Astrocyte (in vitro differentiated cells and primary cell): ENCODE results near the gene LCE1F.

Source experiments
- EZH2 ChIP-seq: IDR thresholded peaks from 2 replicates; pipeline ENCODE4 v1.6.1; 2012; ENCODE audit warnings: mild to moderate bottlenecking, low read length, inconsistent platforms; ENCODE audit not compliant: insufficient read depth
- TF ChIP-seq, protein P1 (sequence below): IDR thresholded peaks from 2 replicates; pipeline ENCODE4 v1.5.1; 2011; ENCODE audit warnings: low read depth, mild to moderate bottlenecking, inconsistent platforms, low read length, moderate library complexity; ENCODE audit not compliant: insufficient read depth

DNA sequence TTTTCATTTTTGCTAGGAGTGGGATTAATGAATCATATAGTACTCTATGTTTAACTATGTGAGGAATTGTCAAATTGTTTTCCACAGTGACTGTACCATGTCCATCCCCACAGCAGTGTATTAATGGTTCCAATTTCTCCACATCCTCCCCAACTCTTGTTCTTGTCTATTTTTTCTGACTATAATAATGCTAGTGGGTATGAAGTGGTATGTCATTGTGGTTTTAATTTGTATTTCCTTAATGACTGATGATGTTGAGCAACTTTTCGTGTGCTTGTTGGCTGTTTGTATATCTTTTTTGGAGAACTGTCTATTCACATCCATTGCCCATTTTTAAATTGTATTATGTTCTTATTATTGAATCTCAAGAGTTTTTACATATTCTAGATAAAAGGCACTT is 27.1 kb upstream of the LCE1F start:
- TF ChIP-seq, protein P1, sequence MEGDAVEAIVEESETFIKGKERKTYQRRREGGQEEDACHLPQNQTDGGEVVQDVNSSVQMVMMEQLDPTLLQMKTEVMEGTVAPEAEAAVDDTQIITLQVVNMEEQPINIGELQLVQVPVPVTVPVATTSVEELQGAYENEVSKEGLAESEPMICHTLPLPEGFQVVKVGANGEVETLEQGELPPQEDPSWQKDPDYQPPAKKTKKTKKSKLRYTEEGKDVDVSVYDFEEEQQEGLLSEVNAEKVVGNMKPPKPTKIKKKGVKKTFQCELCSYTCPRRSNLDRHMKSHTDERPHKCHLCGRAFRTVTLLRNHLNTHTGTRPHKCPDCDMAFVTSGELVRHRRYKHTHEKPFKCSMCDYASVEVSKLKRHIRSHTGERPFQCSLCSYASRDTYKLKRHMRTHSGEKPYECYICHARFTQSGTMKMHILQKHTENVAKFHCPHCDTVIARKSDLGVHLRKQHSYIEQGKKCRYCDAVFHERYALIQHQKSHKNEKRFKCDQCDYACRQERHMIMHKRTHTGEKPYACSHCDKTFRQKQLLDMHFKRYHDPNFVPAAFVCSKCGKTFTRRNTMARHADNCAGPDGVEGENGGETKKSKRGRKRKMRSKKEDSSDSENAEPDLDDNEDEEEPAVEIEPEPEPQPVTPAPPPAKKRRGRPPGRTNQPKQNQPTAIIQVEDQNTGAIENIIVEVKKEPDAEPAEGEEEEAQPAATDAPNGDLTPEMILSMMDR, result no peak
- no peak for TF ChIP-seq EZH2
